K562 (cell line): ENCODE results near the gene ERVFRD-1. TPM values are rescaled to one million over a fixed set of nuclear protein-coding genes. Genes with fewer than 3 reads are reported as not detected.

ENCODE experiments used
- ATAC-seq: fragments of 200-7000 bp; cut with Tn5 transposase; 3 replicates; pipeline ENCODE4 v1.9.1; 2020; ENCODE audit warnings: moderate library complexity
- BruUV-seq: library from RNA; stranded (reverse); fragments of 400-500 nt; replicated peaks from 2 replicates; lab custom pipeline; 2021; lab: Mats Ljungman, UMichigan
- CTCF ChIA-PET: fragments of 300-600 bp; formaldehyde crosslinking; extraction: SDS; loops from one replicate; lab custom pipeline; 2021; ENCODE audit warnings: low intra/inter-chr PET ratio; lab: Yijun Ruan, JAX
- POLR2A ChIA-PET: fragments of 300-600, 350-650 bp; sonication (Branson Sonifier 250); formaldehyde crosslinking; extraction: SDS; loops from one replicate; lab custom pipeline; 2021; ENCODE audit warnings: antibody characterized with exemption, inconsistent platforms; lab: Yijun Ruan, JAX
- DNase-seq, 4 experiments: peaks; one replicate each; pipeline versions ENCODE4 v3.0.0 to v3.0.0-alpha.2; 2011 to 2018; ENCODE audit warnings: low spot score in 3 of 4, mixed read lengths in 3 of 4; ENCODE audit errors: extremely low read depth in 1 of 4
- FAIRE-seq: peaks from 2 replicates; lab custom pipeline; 2011; peaks lifted over from hg19 to GRCh38; lab: Jason Lieb, UNC
- H2AFZ ChIP-seq: 2 replicates; pipeline ENCODE4 v1.6.0; 2011; ENCODE audit warnings: low read depth, low read length, control low read depth, inconsistent platforms
- H3K27ac ChIP-seq: fragments of 200-600 bp; 3 replicates; pipeline ENCODE4 v1.8.0; 2011; ENCODE audit warnings: low read depth, mild to moderate bottlenecking, control low read depth, inconsistent platforms, low read length, moderate library complexity, mixed read lengths; ENCODE audit errors: extremely low read depth
- H3K27me3 ChIP-seq, 2 experiments: fragments of 300-600 bp in 1 of 2; 2 replicates in 1 of 2; 3 replicates in 1 of 2; pipeline versions ENCODE4 v1.6.0 to v1.8.0; 2011; ENCODE audit warnings: inconsistent platforms in 2 of 2, low read length in 2 of 2, mild to moderate bottlenecking in 1 of 2, mixed read lengths in 1 of 2, moderate library complexity in 1 of 2; ENCODE audit not compliant: control insufficient read depth in 2 of 2, insufficient read depth in 2 of 2
- H3K36me3 ChIP-seq: fragments of 300-600 bp; 3 replicates; pipeline ENCODE4 v1.8.0; 2011; ENCODE audit warnings: mild to moderate bottlenecking, low read length, inconsistent platforms; ENCODE audit not compliant: control insufficient read depth, insufficient read depth
- H3K4me1 ChIP-seq, 2 experiments: fragments of 200-600 bp in 1 of 2; replicated peaks in 1 of 2; 2 replicates in 1 of 2; 3 replicates in 1 of 2; pipeline versions ENCODE4 v1.5.1 to v1.8.0; 2011; ENCODE audit warnings: inconsistent platforms in 2 of 2, low read length in 2 of 2, mild to moderate bottlenecking in 1 of 2, mixed read lengths in 1 of 2, moderate library complexity in 1 of 2; ENCODE audit not compliant: control insufficient read depth in 2 of 2, insufficient read depth in 2 of 2
- H3K4me2 ChIP-seq: 2 replicates; pipeline ENCODE4 v1.6.1; 2011; ENCODE audit warnings: low read length, control low read depth, inconsistent platforms, mixed read lengths; ENCODE audit not compliant: insufficient read depth
- H3K4me3 ChIP-seq: fragments of 200-600 bp; sonication (generic), shearing (Covaris generic); 2 replicates; pipeline ENCODE4 v1.5.1; 2016; ENCODE audit warnings: control low read depth, inconsistent platforms
- H3K79me2 ChIP-seq: fragments of 200-600 bp; 3 replicates; pipeline ENCODE4 v1.8.0; 2011; ENCODE audit warnings: low read length, inconsistent platforms; ENCODE audit not compliant: control insufficient read depth, insufficient read depth
- H3K9ac ChIP-seq, 2 experiments: 2 replicates each; pipeline versions ENCODE4 v1.6.0 to v1.6.1; 2011; ENCODE audit warnings: low read depth in 2 of 2, low read length in 2 of 2, control low read depth in 1 of 2, inconsistent platforms in 1 of 2, mild to moderate bottlenecking in 1 of 2, mixed read lengths in 1 of 2; ENCODE audit not compliant: insufficient read depth in 1 of 2
- H3K9me1 ChIP-seq: one replicate; pipeline ENCODE4 v1.6.0; 2011; ENCODE audit warnings: inconsistent platforms, mild to moderate bottlenecking, low read length, moderate library complexity; ENCODE audit not compliant: control insufficient read depth, insufficient read depth
- H3K9me3 ChIP-seq: replicated peaks from 2 replicates; pipeline ENCODE4 v1.5.1; 2011; ENCODE audit warnings: low read depth, low read length, inconsistent platforms; ENCODE audit not compliant: control insufficient read depth, insufficient read depth
- H4K20me1 ChIP-seq: replicated peaks from 2 replicates; pipeline ENCODE4 v1.6.1; 2011; ENCODE audit warnings: low read length, inconsistent platforms, mixed read lengths; ENCODE audit not compliant: control insufficient read depth, insufficient read depth
- CHD4 ChIP-seq: fragments of 200-600 bp; sonication (generic); IDR thresholded peaks from 3 replicates; pipeline ENCODE4 v1.6.1; 2012; ENCODE audit warnings: low read depth, mild to moderate bottlenecking, mixed read lengths, low read length, inconsistent platforms; ENCODE audit not compliant: insufficient read depth, insufficient replicate concordance, poor library complexity, severe bottlenecking
- CSDE1 ChIP-seq, 2 experiments: fragments of 450-650 bp; IDR thresholded peaks; 2 replicates each; pipeline ENCODE4 v1.6.1; 2016; ENCODE audit warnings: mild to moderate bottlenecking in 1 of 2
- EP300 ChIP-seq: IDR thresholded peaks from 2 replicates; pipeline ENCODE4 v1.6.1; 2012; ENCODE audit warnings: low read length, improper control_type of control experiment
- HEY1 ChIP-seq: fragments of 250-450 bp; sonication (Bioruptor Pico); IDR thresholded peaks from 2 replicates; pipeline ENCODE4 v1.5.0; 2020; ENCODE audit warnings: mild to moderate bottlenecking, moderate library complexity, borderline replicate concordance
- KDM1A ChIP-seq, 2 experiments: fragments of 450-650 bp; IDR thresholded peaks; 2 replicates each; pipeline ENCODE4 v1.6.1; 2016; ENCODE audit warnings: mild to moderate bottlenecking in 2 of 2
- MTA2 ChIP-seq: fragments of 450-650 bp; IDR thresholded peaks from 2 replicates; pipeline ENCODE4 v1.6.1; 2016; ENCODE audit warnings: low read depth
- PTTG1 ChIP-seq: fragments of 450-650 bp; IDR thresholded peaks from 2 replicates; pipeline ENCODE4 v1.6.1; 2016; ENCODE audit warnings: low read depth, mild to moderate bottlenecking, missing genetic modification characterization, missing compliant biosample characterization
- RBM15 ChIP-seq: fragments of 200-400 bp; formaldehyde crosslinking; IDR thresholded peaks from 2 replicates; pipeline ENCODE4 v1.6.1; 2018; ENCODE audit warnings: mild to moderate bottlenecking, low read length, moderate library complexity; ENCODE audit not compliant: insufficient read depth
- SIX5 ChIP-seq, 2 experiments: IDR thresholded peaks; 2 replicates each; pipeline ENCODE4 v1.6.1; 2011; ENCODE audit warnings: low read length in 2 of 2, borderline replicate concordance in 1 of 2, low read depth in 1 of 2, mild to moderate bottlenecking in 1 of 2, moderate library complexity in 1 of 2; ENCODE audit not compliant: insufficient read depth in 1 of 2
- SRSF9 ChIP-seq: fragments of 200-400 bp; formaldehyde crosslinking; IDR thresholded peaks from 2 replicates; pipeline ENCODE4 v1.6.1; 2017; ENCODE audit warnings: low read depth, low read length, borderline replicate concordance
- YY1 ChIP-seq, 3 experiments: IDR thresholded peaks; 2 replicates each; pipeline ENCODE4 v1.6.1; 2011; ENCODE audit warnings: low read length in 2 of 3, mild to moderate bottlenecking in 2 of 3, moderate library complexity in 2 of 3, borderline replicate concordance in 1 of 3, control low read depth in 1 of 3, low read depth in 1 of 3; ENCODE audit not compliant: insufficient read depth in 3 of 3, insufficient replicate concordance in 2 of 3, control insufficient read depth in 1 of 3, insufficient read length in 1 of 3; ENCODE audit errors: extremely low read depth in 1 of 3
- ZBTB17 ChIP-seq: fragments of 450-650 bp; formaldehyde crosslinking; IDR thresholded peaks from 2 replicates; pipeline ENCODE4 v1.4.0; 2020; ENCODE audit warnings: mild to moderate bottlenecking
- ZFP30 ChIP-seq: fragments of 250-450 bp; sonication (Bioruptor Pico); IDR thresholded peaks from 2 replicates; pipeline ENCODE4 v1.8.0; 2022; ENCODE audit warnings: moderate library complexity, mild to moderate bottlenecking, inconsistent platforms, borderline replicate concordance
- ZNF253 ChIP-seq: fragments of 250-450 bp; sonication (Bioruptor Pico); conservative IDR thresholded peaks from 2 replicates; pipeline ENCODE4 v1.6.1; 2021; ENCODE audit warnings: mild to moderate bottlenecking
- ZNF589 ChIP-seq: fragments of 200-800 bp; sonication (Bioruptor generic); IDR thresholded peaks from 2 replicates; pipeline ENCODE4 v1.6.1; 2016; ENCODE audit warnings: low read depth, missing genetic modification characterization, missing compliant biosample characterization
- WGBS: fragments of 100-300 bp; shearing (Covaris generic); methylation state at CpG from one replicate; pipeline ENCODE4 v1.1.6; 2016; ENCODE audit warnings: low coverage, mixed read lengths; ENCODE audit not compliant: insufficient coverage; ENCODE audit errors: missing lambda C conversion rate; 5-methylcytosine and 5-hydroxymethylcytosine counted together
- in situ Hi-C: fragments of 300-500 bp; cut with MboI; formaldehyde crosslinking; loops from 4 replicates; pipeline ENCODE4 v1.15.0; 2018; ENCODE audit warnings: inconsistent platforms, mixed read lengths
- intact Hi-C: fragments of 100-400 bp; cut with micrococcal nuclease; formaldehyde crosslinking; loops from 2 replicates; pipeline ENCODE4 v1.14.2; 2022
- polyA plus RNA-seq, 8 experiments: library from polyadenylated mRNA; depleted of rRNA in 4 of 8; stranded (reverse) in 5 of 8; unstranded in 3 of 8; fragments of >200 nt; fragmentation: Nextera tagmentation in 2 of 8; fragmentation: Illumina TruSeq in 1 of 8; extraction: Ambion mirVana in 2 of 8; extraction: Trizol in 1 of 8; gene quantifications; 2 replicates each; pipeline versions ENCODE4 v1.2.1 to v1.2.3, GENCODE V29; 2011 to 2014; ENCODE audit warnings: inconsistent platforms in 1 of 8, missing spikeins in 1 of 8
- total RNA-seq, 7 experiments: library from RNA; depleted of rRNA in 6 of 7; stranded (reverse); fragments of >200 nt in 6 of 7; fragmentation: Illumina TruSeq in 2 of 7; extraction: Trizol in 2 of 7; gene quantifications; 2 replicates each; pipeline versions ENCODE4 v1.2.1 to v1.2.3, GENCODE V29; 2011 to 2021; ENCODE audit warnings: low replicate concordance in 1 of 7
- TF ChIP-seq, protein P1 (sequence below): fragments of 200-400 bp; formaldehyde crosslinking; IDR thresholded peaks from 2 replicates; pipeline ENCODE4 v1.6.1; 2017; ENCODE audit warnings: mild to moderate bottlenecking, low read depth, low read length, moderate library complexity
- TF ChIP-seq, protein P2 (sequence below), 3 experiments: IDR thresholded peaks in 2 of 3; conservative IDR thresholded peaks in 1 of 3; 2 replicates each; pipeline ENCODE4 v1.5.1; 2011 to 2012; ENCODE audit warnings: low read length in 3 of 3, mild to moderate bottlenecking in 3 of 3, control low read depth in 2 of 3, improper control_type of control experiment in 1 of 3, inconsistent platforms in 1 of 3, low read depth in 1 of 3, mixed read lengths in 1 of 3, moderate library complexity in 1 of 3; ENCODE audit not compliant: insufficient read depth in 2 of 3
- TF ChIP-seq, protein P3 (sequence below): fragments of 450-650 bp; IDR thresholded peaks from 2 replicates; pipeline ENCODE4 v1.6.1; 2016; ENCODE audit warnings: low read depth, mild to moderate bottlenecking, moderate library complexity

ERVFRD-1 gene
- total and polyA plus RNA-seq, 9 of the 15 experiments (the other 6 are each of a cell fraction or from before 2014, with no cell fraction given), result 0.05 to 0.14 (median 0.09) TPM; not detected in 2

DNA sequence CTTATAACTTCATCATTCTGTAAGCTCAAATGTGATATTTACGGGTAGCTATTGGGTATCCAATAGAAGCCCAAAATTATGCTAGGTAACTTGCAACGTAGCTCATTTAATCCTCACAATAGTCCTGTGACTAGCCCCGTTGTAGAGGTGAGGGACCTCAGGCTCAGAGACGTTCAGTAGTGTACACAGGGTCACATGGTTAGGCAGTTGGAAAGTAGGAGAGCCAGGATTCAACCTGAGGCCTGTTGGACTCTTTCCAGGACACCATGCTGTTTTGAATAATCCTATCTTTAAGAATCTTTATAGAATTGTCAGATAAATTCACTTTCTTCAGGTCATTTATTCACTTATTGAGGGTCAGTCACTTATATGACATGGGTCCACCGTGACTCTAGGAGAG, 58.2 kb downstream of the ERVFRD-1 start:
- BruUV-seq, result no TSS peak
- intact Hi-C loops, result no loop called here
- 3% methylated on average over 5 of the region's 5 CpGs for WGBS
- no peaks in the 10 kb centered on the region for H4K20me1 ChIP-seq
- no peaks in the 10 kb centered on the region for H3K79me2 ChIP-seq
- no peak overlapping the region for H3K4me3 ChIP-seq
- POLR2A ChIA-PET, result interaction anchor here (0.6 kb wide), 1 partner anchor 83 kb away, joined by 3 read pairs; no protein-coding TSS in a partner anchor
- no peaks in the 10 kb centered on the region for H3K36me3 ChIP-seq
- H3K4me1 ChIP-seq, result no peaks in the 10 kb centered on the region
- H3K9ac ChIP-seq, result no peak overlapping the region
- no peak overlapping the region for H2AFZ ChIP-seq
- DNase-seq (no peak), FAIRE-seq (no peak), ATAC-seq (no peak)
- H3K27ac ChIP-seq, result no peak overlapping the region
- CTCF ChIA-PET, result interaction anchor here (0.6 kb wide), 2 partner anchors 17 to 112 kb away, joined by 3 to 7 read pairs; no protein-coding TSS in a partner anchor
- peaks cover 9 to 15% of the 10 kb centered on the region in 2 experiments for H3K27me3 ChIP-seq
- no peaks in the 10 kb centered on the region for H3K9me1 ChIP-seq
- no peak overlapping the region for H3K4me2 ChIP-seq
- in situ Hi-C loops, result no loop called here
- H3K9me3 ChIP-seq, result no peaks in the 10 kb centered on the region
- TF ChIP-seq ZBTB17 (CRISPR knock-in tag) (no peak), ZFP30 (CRISPR knock-in tag) (no peak), CSDE1 (IDR thresholded peaks at IDR 0.05) (no peak), SIX5 (IDR thresholded peaks at IDR 0.05; ENCODE audit: borderline replicate concordance in 1 of 2, insufficient read depth in 1 of 2, low read depth in 1 of 2, low read length in 2 of 2) (no peak), PTTG1 (tag) (no peak), EP300 (no peak), YY1 (IDR thresholded peaks at IDR 0.05; ENCODE audit: borderline replicate concordance in 1 of 3, control insufficient read depth in 1 of 3, extremely low read depth in 1 of 3, insufficient read depth in 3 of 3, insufficient read length in 1 of 3, insufficient replicate concordance in 2 of 3, low read depth in 1 of 3, low read length in 2 of 3) (no peak), SRSF9 (no peak), KDM1A (IDR thresholded peaks at IDR 0.05) (no peak), CHD4 (no peak), HEY1 (no peak), RBM15 (no peak), MTA2 (no peak), ZNF253 (no peak), ZNF589 (CRISPR knock-in tag) (no peak)
- TF ChIP-seq, protein P1, sequence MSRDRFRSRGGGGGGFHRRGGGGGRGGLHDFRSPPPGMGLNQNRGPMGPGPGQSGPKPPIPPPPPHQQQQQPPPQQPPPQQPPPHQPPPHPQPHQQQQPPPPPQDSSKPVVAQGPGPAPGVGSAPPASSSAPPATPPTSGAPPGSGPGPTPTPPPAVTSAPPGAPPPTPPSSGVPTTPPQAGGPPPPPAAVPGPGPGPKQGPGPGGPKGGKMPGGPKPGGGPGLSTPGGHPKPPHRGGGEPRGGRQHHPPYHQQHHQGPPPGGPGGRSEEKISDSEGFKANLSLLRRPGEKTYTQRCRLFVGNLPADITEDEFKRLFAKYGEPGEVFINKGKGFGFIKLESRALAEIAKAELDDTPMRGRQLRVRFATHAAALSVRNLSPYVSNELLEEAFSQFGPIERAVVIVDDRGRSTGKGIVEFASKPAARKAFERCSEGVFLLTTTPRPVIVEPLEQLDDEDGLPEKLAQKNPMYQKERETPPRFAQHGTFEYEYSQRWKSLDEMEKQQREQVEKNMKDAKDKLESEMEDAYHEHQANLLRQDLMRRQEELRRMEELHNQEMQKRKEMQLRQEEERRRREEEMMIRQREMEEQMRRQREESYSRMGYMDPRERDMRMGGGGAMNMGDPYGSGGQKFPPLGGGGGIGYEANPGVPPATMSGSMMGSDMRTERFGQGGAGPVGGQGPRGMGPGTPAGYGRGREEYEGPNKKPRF, result no peak
- TF ChIP-seq, protein P2, sequence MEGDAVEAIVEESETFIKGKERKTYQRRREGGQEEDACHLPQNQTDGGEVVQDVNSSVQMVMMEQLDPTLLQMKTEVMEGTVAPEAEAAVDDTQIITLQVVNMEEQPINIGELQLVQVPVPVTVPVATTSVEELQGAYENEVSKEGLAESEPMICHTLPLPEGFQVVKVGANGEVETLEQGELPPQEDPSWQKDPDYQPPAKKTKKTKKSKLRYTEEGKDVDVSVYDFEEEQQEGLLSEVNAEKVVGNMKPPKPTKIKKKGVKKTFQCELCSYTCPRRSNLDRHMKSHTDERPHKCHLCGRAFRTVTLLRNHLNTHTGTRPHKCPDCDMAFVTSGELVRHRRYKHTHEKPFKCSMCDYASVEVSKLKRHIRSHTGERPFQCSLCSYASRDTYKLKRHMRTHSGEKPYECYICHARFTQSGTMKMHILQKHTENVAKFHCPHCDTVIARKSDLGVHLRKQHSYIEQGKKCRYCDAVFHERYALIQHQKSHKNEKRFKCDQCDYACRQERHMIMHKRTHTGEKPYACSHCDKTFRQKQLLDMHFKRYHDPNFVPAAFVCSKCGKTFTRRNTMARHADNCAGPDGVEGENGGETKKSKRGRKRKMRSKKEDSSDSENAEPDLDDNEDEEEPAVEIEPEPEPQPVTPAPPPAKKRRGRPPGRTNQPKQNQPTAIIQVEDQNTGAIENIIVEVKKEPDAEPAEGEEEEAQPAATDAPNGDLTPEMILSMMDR (IDR thresholded peaks at IDR 0.05 in 2 of 3, conservative IDR thresholded peaks at IDR 0.05 in 1 of 3; ENCODE audit: insufficient read depth in 2 of 3, low read depth in 1 of 3, low read length in 3 of 3), result no peak
- TF ChIP-seq, protein P3, sequence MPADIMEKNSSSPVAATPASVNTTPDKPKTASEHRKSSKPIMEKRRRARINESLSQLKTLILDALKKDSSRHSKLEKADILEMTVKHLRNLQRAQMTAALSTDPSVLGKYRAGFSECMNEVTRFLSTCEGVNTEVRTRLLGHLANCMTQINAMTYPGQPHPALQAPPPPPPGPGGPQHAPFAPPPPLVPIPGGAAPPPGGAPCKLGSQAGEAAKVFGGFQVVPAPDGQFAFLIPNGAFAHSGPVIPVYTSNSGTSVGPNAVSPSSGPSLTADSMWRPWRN, result no peak
